Spleen (tissue), 7 donors: ENCODE results near the gene PCBP3.

ENCODE experiments used
- POLR2A ChIP-seq, 3 donors: fragments of 450-650 bp; IDR thresholded peaks; one replicate each; pipeline ENCODE4 v1.5.1; 2017; ENCODE audit warnings: antibody characterized with exemption in 3 of 3, mild to moderate bottlenecking in 1 of 3
- POLR2AphosphoS5 ChIP-seq, 3 donors: sonication (generic); formaldehyde crosslinking; IDR thresholded peaks; one replicate each; pipeline ENCODE4 v1.5.1; 2017; ENCODE audit warnings: antibody characterized with exemption in 3 of 3
- TF ChIP-seq, protein P1 (sequence below), 11 experiments: fragments of 200-600 bp in 7 of 11; fragments of 450-650 bp in 4 of 11; sonication (generic) in 4 of 11; IDR thresholded peaks in 8 of 11; conservative IDR thresholded peaks in 3 of 11; 1 replicate in 7 of 11; 2 replicates in 4 of 11; pipeline versions ENCODE4 v1.4.0 to v1.8.0; 2016 to 2021; ENCODE audit warnings: antibody characterized with exemption in 11 of 11, inconsistent platforms in 4 of 11, mild to moderate bottlenecking in 1 of 11
- donor health status: DM: no; HTN: no; CAD: no; lungs with moderate emphysema.
- donor health status: DM: no; HTN: no; CAD: no.
- donor health status: DM: no; HTN: no; CAD: no.

DNA sequence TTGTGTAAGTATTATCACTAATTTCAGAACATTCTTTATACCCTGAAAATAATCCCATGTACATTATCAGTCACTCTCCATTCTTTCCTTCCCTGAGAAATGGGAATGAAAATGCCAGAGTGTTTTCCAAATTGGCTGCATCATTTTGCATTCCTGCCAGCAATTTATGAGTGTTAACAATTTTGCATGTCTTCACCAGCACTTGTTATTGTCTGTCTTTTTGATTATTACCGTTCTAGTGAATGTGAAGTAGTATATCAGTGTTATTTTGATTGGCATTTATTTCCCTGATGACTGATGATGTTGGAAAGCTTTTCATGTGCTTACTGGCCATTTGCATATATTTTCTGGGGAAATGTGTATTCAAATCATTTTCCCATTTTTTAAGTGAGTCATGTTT, 71.9 kb downstream of the PCBP3 start:
- TF ChIP-seq POLR2A (IDR thresholded peaks at IDR 0.05): no peak
- TF ChIP-seq, protein P1, sequence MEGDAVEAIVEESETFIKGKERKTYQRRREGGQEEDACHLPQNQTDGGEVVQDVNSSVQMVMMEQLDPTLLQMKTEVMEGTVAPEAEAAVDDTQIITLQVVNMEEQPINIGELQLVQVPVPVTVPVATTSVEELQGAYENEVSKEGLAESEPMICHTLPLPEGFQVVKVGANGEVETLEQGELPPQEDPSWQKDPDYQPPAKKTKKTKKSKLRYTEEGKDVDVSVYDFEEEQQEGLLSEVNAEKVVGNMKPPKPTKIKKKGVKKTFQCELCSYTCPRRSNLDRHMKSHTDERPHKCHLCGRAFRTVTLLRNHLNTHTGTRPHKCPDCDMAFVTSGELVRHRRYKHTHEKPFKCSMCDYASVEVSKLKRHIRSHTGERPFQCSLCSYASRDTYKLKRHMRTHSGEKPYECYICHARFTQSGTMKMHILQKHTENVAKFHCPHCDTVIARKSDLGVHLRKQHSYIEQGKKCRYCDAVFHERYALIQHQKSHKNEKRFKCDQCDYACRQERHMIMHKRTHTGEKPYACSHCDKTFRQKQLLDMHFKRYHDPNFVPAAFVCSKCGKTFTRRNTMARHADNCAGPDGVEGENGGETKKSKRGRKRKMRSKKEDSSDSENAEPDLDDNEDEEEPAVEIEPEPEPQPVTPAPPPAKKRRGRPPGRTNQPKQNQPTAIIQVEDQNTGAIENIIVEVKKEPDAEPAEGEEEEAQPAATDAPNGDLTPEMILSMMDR (IDR thresholded peaks at IDR 0.05 in 8 of 11, conservative IDR thresholded peaks at IDR 0.05 in 3 of 11): no peak
- no peak for TF ChIP-seq POLR2AphosphoS5 (IDR thresholded peaks at IDR 0.05)
